HepG2 (cell line): ENCODE measurements around the gene PGLYRP4.

Experiments
- ATF1 ChIP-seq: IDR thresholded peaks from 2 replicates; pipeline ENCODE4 v1.6.1; 2016; ENCODE audit warnings: mild to moderate bottlenecking, control low read depth
- BHLHE40 ChIP-seq: IDR thresholded peaks from 2 replicates; pipeline ENCODE4 v1.6.1; 2011; ENCODE audit warnings: low read length, improper control_type of control experiment
- FIP1L1 ChIP-seq: fragments of 200-400 bp; formaldehyde crosslinking; IDR thresholded peaks from 2 replicates; pipeline ENCODE4 v1.6.1; 2018; ENCODE audit warnings: low read depth, mild to moderate bottlenecking, low read length, moderate library complexity, borderline replicate concordance; ENCODE audit not compliant: insufficient read depth
- JDP2 ChIP-seq: sonication (generic); formaldehyde crosslinking; IDR thresholded peaks from 2 replicates; pipeline ENCODE4 v1.8.1; 2022; ENCODE audit warnings: missing genetic modification reagents, borderline replicate concordance
- JUN ChIP-seq: sonication (generic); formaldehyde crosslinking; IDR thresholded peaks from 2 replicates; pipeline ENCODE4 v1.4.0; 2020; ENCODE audit warnings: mild to moderate bottlenecking, missing genetic modification reagents
- NR2F2 ChIP-seq: IDR thresholded peaks from 2 replicates; pipeline ENCODE4 v1.6.1; 2012; ENCODE audit warnings: low read depth, inconsistent platforms, borderline replicate concordance
- SOX6 ChIP-seq, 2 experiments: fragments of 450-650 bp in 1 of 2; sonication (generic) in 1 of 2; formaldehyde crosslinking in 1 of 2; IDR thresholded peaks; 2 replicates each; pipeline versions ENCODE4 v1.4.0 to v1.6.1; 2017 to 2020; ENCODE audit warnings: antibody characterized with exemption in 1 of 2, mild to moderate bottlenecking in 1 of 2, missing genetic modification reagents in 1 of 2
- TCF7L2 ChIP-seq: IDR thresholded peaks from 2 replicates; pipeline ENCODE4 v1.6.1; 2011; ENCODE audit warnings: mild to moderate bottlenecking, low read depth, low read length, moderate library complexity
- ZNF563 ChIP-seq: sonication (generic); formaldehyde crosslinking; IDR thresholded peaks from 2 replicates; pipeline ENCODE4 v1.8.0; 2022; ENCODE audit warnings: mild to moderate bottlenecking, moderate library complexity, missing genetic modification reagents
- TF ChIP-seq, protein P1 (sequence below): sonication (generic); formaldehyde crosslinking; IDR thresholded peaks from 2 replicates; pipeline ENCODE4 v1.4.0; 2020; ENCODE audit warnings: mild to moderate bottlenecking, missing genetic modification reagents
- TF ChIP-seq, protein P2 (sequence below): sonication (generic); formaldehyde crosslinking; IDR thresholded peaks from 2 replicates; pipeline ENCODE4 v1.5.0; 2020; ENCODE audit warnings: mild to moderate bottlenecking, missing genetic modification reagents, moderate library complexity
- TF ChIP-seq, protein P3 (sequence below): sonication (generic); formaldehyde crosslinking; IDR thresholded peaks from 2 replicates; pipeline ENCODE4 v1.5.0; 2020; ENCODE audit warnings: missing genetic modification reagents
- TF ChIP-seq, protein P4 (sequence below): sonication (generic); formaldehyde crosslinking; IDR thresholded peaks from 2 replicates; pipeline ENCODE4 v1.5.0; 2020; ENCODE audit warnings: missing genetic modification reagents

- TF ChIP-seq FIP1L1 (no peak), JDP2 (CRISPR knock-in tag) (no peak), TCF7L2 (no peak), ATF1 (CRISPR knock-in tag) (no peak), ZNF563 (no peak), JUN (no peak), BHLHE40 (no peak), SOX6 (IDR thresholded peaks at IDR 0.05) (no peak), SOX6 (CRISPR knock-in tag; IDR thresholded peaks at IDR 0.05) (no peak), NR2F2 (no peak)
- TF ChIP-seq, protein P1, sequence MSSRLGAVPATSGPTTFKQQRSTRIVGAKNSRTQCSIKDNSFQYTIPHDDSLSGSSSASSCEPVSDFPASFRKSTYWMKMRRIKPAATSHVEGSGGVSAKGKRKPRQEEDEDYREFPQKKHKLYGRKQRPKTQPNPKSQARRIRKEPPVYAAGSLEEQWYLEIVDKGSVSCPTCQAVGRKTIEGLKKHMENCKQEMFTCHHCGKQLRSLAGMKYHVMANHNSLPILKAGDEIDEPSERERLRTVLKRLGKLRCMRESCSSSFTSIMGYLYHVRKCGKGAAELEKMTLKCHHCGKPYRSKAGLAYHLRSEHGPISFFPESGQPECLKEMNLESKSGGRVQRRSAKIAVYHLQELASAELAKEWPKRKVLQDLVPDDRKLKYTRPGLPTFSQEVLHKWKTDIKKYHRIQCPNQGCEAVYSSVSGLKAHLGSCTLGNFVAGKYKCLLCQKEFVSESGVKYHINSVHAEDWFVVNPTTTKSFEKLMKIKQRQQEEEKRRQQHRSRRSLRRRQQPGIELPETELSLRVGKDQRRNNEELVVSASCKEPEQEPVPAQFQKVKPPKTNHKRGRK (CRISPR knock-in tag): no peak
- TF ChIP-seq, protein P2, sequence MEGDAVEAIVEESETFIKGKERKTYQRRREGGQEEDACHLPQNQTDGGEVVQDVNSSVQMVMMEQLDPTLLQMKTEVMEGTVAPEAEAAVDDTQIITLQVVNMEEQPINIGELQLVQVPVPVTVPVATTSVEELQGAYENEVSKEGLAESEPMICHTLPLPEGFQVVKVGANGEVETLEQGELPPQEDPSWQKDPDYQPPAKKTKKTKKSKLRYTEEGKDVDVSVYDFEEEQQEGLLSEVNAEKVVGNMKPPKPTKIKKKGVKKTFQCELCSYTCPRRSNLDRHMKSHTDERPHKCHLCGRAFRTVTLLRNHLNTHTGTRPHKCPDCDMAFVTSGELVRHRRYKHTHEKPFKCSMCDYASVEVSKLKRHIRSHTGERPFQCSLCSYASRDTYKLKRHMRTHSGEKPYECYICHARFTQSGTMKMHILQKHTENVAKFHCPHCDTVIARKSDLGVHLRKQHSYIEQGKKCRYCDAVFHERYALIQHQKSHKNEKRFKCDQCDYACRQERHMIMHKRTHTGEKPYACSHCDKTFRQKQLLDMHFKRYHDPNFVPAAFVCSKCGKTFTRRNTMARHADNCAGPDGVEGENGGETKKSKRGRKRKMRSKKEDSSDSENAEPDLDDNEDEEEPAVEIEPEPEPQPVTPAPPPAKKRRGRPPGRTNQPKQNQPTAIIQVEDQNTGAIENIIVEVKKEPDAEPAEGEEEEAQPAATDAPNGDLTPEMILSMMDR (CRISPR knock-in tag): no peak
- TF ChIP-seq, protein P3, sequence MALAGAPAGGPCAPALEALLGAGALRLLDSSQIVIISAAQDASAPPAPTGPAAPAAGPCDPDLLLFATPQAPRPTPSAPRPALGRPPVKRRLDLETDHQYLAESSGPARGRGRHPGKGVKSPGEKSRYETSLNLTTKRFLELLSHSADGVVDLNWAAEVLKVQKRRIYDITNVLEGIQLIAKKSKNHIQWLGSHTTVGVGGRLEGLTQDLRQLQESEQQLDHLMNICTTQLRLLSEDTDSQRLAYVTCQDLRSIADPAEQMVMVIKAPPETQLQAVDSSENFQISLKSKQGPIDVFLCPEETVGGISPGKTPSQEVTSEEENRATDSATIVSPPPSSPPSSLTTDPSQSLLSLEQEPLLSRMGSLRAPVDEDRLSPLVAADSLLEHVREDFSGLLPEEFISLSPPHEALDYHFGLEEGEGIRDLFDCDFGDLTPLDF (CRISPR knock-in tag): no peak
- TF ChIP-seq, protein P4, sequence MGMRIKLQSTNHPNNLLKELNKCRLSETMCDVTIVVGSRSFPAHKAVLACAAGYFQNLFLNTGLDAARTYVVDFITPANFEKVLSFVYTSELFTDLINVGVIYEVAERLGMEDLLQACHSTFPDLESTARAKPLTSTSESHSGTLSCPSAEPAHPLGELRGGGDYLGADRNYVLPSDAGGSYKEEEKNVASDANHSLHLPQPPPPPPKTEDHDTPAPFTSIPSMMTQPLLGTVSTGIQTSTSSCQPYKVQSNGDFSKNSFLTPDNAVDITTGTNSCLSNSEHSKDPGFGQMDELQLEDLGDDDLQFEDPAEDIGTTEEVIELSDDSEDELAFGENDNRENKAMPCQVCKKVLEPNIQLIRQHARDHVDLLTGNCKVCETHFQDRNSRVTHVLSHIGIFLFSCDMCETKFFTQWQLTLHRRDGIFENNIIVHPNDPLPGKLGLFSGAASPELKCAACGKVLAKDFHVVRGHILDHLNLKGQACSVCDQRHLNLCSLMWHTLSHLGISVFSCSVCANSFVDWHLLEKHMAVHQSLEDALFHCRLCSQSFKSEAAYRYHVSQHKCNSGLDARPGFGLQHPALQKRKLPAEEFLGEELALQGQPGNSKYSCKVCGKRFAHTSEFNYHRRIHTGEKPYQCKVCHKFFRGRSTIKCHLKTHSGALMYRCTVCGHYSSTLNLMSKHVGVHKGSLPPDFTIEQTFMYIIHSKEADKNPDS: no peak
Observed at GRCh38 chr1:153396461-153396860, 47.8 kb upstream of the PGLYRP4 start.
